GM18909 (cell line): ENCODE data around the gene CD84.
"Not testable (repeated sequence)": the region's sequence is repeated elsewhere in the genome, so short reads cannot be mapped to it uniquely, and the experiment has no call there.

Source experiments
- ATAC-seq: cut with Tn5 transposase; IDR thresholded peaks from one replicate; pipeline ENCODE4 v1.9.1; 2021; ENCODE audit warnings: mild to moderate bottlenecking; ENCODE audit not compliant: unreplicated experiment, poor library complexity

CD84 gene

GRCh38 chr1:160579216-160579701, at the start of gene CD84:
TSS of gene CD84 (minus strand) at chr1:160579496. CDS start at chr1:160579437, 59 bp downstream.
- ATAC-seq: no peak

DNA sequence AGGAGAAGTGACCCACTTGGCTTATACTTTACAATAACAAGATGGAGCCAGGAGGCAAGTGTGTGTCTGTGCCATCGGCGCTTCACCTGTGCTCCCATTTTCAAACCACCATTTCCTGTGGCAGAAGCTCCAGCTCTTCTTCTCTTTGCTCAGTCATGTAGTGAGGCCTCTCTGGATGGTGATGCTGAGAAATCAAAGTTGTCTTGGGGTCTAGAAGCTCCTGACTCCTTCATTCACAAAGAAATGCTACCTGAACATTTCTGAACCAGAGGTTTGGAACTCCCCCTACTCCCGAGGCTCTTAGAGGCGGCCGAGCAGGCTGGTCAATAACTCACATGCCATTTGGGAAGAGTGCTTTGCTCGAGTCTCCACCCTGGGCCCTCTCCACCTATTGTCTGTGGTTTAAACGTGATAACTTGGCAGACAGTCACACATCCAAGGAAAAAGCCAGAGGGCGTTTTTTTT, 49.5 kb upstream of the CD84 start:
- no peak for ATAC-seq

DNA sequence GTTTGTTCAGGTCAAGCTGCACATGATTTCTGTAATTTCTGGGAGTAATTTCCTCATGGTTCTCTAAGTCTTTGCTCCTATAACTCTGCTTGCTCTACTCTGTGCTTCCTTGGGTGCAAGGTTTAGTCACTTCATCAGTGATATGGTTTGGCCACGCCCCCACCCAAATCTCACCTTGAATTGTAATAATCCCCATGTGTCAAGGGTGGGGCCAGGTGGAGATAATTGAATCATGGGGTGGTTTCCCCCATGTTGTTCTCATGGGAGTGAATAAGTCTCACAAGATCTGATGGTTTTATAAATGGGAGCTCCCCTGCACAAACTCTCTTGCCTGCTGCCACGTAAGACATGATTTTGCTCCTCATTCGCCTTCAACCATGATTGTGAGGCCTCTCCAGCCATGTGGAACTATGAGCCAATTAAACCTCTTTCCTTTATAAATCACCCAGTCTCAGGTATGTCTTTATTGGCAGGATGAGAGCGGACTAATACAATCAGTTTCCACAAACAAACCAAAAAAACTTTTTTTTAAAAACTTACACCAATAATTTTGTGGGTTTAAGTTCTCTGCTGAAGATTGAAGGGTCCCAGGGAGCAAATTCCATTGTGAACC, 48.5 kb upstream of the CD84 start:
- ATAC-seq: not testable (repeated sequence)

- no peak for ATAC-seq
Observed at GRCh38 chr1:160626509-160627342, 47.4 kb upstream of the CD84 start.

DNA sequence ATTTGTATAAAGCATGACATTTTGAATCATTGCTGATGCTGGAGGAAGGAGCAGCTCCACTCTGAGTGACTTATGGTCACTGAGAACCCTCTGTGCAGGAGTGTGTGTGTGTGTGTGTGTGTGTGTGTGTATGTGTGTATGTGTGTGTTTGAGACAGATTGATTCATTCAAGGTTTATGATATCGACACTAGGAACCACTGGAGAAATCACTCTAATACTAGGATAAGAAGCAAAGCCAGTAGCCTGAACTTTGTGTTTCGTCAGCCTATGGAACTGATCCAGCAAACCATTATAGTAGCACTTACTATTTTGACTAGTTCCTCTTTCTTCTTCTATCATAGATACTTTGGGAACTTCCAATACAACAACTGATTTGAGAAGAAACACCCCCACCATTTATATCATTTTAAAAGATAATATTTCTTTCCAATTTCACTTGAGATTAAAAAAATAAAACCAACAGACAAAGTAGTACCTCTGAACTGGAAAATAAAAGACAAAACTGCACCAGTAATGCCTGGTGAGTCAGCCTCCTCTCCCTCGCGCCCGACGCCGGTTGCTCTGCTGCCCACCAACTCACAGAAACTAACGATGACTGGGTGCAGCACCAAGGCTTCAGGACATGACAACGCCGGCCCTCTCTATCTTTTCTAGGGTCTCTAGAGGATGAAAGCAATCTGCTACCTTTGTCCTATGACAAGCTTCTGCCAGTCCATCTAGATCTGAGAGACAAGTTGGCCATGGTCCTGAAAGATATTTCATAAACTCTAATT, 46.6 kb upstream of the CD84 start:
- ATAC-seq: no peak

GRCh38 chr1:160625321-160625720, 46.0 kb upstream of the CD84 start:
- no peak for ATAC-seq

DNA sequence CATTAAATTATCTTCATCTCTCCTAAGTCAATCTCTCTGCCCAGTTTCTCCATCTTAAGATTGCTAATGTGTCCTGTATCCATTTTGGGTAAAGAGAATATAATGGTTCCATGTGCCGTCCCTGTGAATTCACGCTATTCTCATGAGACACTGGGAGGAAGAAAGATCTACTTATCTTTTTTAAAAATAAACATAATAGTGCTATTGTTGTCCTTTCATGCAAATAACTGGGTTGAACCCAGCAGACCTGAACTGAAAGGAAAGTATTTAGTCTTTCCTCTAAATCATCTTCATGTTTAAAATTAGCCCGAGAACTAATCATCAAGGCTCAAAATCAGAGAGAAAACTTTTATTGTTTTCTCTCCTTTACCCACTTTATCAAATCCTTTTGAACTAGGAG, 45.2 kb upstream of the CD84 start:
- peak; percentile 28 for ATAC-seq

DNA sequence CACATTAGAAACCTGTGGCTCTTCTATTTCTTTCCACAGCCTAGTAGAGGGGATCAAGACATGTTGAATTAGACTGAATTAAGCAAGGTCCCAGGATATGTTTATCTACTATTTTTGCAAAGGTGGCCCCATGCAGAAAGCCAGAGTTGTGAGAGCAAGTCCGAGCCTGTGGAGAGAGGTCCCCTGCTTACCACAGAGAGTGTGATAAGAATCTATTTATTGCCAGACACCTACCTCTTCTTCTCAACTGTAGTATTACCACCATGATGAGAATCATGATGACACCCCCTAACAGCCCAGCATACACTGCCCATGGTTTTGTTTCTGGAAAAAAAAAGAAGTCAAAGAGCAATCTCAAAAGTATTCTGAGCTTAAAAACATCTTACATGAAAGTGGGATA, 44.6 kb upstream of the CD84 start:
- no peak for ATAC-seq

DNA sequence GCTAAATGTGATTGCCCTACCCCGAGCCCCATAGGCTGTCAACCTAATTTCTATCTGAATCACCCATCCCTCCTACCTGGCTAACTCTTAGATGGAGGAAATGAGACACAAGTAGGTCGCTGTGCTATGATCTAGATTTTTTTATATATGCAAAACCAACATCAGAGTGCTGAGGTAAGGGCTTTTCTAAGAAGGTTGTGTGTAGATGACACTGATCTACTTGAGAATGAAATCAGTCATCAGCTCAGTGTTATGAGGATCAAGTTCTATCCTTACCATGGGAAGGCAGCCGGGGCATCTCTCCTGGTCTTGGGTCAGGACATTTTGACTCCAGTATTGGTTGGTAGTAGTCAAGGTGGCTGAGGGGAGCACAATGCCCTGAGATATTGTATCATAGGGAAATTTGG, 43.9 kb upstream of the CD84 start:
- no peak for ATAC-seq

DNA sequence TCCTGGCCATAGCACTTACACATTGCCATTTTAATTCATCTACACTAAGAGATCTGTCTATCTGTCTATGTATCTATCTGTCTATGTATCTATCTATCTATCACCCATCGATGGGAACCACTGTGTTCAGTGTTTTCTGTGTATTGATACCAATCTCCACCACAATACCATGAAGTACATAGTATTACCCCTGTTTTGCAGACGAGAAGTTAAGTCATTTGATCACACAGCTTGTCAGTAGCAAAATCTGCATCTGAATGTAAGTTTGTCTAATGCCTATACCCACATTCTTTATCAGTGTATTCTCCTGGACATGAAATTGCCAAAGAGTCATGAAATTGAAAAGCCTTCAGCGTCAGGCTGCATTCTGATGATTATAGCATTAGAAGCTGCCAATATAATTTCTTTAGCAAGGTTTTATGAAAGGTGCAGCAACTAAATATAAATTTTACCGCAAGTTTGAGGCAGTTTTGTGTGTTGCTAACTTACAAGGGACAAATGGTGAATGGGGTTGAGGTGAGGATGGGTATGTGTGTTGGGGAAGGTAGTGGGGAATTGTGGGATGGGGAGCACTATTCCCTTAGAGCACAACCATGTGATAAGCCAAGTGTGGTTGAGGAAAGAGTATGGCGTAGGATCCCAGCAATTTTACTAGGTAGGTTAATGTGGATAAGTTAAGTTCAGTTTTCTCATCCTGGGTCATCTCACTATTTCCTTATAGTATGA, 43.4 kb upstream of the CD84 start:
- no peak for ATAC-seq

- no peak for ATAC-seq
Observed at GRCh38 chr1:160621633-160622413, 42.5 kb upstream of the CD84 start.

- no peak for ATAC-seq
Observed at GRCh38 chr1:160620942-160621632, 41.8 kb upstream of the CD84 start.

- ATAC-seq: no peak
Observed at GRCh38 chr1:160619742-160620277, 40.5 kb upstream of the CD84 start.

- ATAC-seq: no peak
Observed at GRCh38 chr1:160618763-160619274, 39.5 kb upstream of the CD84 start.

DNA sequence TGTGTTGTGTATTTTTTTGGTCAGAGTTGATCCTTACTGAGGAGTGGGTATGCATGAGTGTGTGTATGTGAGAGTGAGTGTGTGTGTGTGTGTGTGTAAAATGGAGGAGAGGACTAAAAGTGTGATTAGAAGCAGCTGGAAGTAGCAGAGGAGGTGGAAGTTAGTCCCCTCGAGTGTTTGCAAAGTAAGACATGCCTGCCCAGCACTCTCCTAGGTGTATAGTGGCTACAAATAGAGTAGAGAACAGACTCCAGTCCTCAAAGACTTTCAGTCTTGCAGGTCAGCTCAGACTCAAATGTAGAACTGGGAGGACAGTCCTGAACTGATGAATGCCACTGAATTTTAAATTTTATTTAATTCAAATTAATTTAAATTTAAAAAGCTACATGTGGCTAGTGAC, 39.0 kb upstream of the CD84 start:
- ATAC-seq: no peak

GRCh38 chr1:160615660-160616059, 36.4 kb upstream of the CD84 start:
- ATAC-seq: no peak

GRCh38 chr1:160614410-160614809, 35.1 kb upstream of the CD84 start:
- no peak for ATAC-seq

DNA sequence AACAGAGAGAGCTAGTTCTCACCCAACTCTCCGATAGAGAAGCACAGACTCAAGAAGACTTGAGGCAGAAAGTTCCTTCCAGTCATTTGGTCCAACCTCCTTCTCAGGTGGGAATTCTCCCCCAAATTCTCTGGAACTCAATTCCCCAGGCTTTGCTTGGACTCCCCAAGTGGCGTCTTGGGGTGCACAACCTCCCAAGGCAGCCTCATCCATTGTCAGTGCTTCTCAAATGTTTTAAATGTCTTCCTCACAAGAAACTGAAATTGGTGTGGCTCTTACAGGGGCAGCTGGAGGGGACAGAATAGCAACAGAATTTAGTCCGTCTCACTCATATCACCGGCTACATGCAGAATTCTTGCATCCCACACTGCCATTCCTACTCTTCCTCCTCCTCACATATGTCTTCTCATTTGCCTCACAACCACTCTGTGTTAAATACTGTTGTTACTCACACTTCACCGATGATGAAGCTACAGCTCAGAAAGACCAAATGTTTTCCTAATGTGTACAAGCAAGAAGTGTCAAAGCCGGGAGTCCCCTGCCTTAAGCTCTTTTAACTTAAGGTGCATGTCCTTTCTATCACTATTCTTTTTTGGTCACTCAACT, 33.4 kb upstream of the CD84 start:
- no peak for ATAC-seq
